ENCODE results near the gene MCTP1.

DNA sequence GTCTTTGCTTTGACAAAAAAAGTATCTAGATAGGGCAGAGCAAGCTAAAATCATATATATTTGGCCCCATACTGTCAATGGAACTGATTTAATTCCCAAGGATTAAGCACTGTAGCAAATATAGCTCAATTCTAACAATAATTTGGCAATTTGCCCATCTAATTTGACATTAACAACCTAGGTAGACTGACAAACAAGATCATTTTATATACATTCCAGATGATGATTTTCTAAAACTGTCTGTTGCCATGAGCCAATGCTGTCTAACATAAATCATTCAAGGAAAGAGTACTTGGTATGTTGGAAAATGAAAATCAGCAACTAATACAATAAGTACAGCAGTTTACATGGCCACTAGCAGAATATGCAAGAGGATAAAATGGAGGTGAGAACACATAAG is 32.1 kb downstream of the MCTP1 start:
- TF ChIP-seq EZH2 (IDR thresholded peaks at IDR 0.05; ENCODE audit: insufficient read depth, poor library complexity, severe bottlenecking) (no peak), EZH2phosphoT487 (IDR thresholded peaks at IDR 0.05; ENCODE audit: insufficient read depth, low read depth) (no peak)

Data from GM23248 (cell line).